ENCODE data around the gene EEF2K. TPM values are rescaled to one million over a fixed set of nuclear protein-coding genes. Genes with fewer than 3 reads are reported as not detected.
A peak's percentile ranks its signal among the peaks of the same experiment; 100 is the strongest.
"Not testable (repeated sequence)": the region's sequence is repeated elsewhere in the genome, so short reads cannot be mapped to it uniquely, and the experiment has no call there.

Gene EEF2K
- total RNA-seq, 1 experiment from 2014 or later = 9.1 TPM

DNA sequence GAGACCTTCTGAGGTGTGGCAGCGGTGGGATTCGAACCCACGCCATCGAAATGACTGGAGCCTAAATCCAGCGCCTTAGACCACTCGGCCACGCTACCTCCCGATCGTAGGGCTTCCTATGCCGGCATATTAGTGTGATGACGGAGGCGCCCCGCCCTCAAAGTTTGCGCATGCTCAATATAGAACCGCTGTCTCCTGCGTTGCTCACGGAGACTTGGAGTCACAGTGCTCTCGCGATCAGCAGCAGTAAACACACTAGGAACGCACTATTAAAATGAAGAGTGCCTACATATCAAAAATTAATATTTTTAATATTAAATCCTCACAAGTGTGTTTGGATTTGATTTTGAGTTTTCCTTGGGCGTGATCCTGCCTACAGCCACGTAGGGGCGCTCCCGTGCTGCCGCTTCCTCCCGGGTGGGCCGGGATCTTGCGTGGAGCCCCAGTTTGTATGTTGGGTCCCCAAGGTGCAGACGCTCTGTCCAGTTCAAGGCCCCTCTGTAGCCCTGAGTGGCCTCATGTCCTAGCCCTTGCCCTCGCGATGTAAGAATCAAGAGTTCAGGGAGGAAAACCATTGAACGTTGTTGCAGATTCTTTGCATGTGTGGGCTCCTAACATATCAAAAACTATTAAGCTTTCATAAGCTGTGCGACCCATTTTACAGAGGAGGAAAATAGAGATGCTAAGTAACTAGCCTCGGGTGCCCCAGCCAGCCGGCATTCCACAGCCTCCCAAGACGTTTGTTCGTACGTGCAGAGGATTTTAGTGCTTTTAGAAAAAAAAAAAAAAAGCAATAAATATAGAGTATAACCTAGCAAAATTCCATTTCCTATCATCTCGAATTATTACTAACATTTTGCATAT, 10.2 kb upstream of the EEF2K start:
- no TSS peak for BruUV-seq (replicated peaks)
- TF ChIP-seq, protein P1, sequence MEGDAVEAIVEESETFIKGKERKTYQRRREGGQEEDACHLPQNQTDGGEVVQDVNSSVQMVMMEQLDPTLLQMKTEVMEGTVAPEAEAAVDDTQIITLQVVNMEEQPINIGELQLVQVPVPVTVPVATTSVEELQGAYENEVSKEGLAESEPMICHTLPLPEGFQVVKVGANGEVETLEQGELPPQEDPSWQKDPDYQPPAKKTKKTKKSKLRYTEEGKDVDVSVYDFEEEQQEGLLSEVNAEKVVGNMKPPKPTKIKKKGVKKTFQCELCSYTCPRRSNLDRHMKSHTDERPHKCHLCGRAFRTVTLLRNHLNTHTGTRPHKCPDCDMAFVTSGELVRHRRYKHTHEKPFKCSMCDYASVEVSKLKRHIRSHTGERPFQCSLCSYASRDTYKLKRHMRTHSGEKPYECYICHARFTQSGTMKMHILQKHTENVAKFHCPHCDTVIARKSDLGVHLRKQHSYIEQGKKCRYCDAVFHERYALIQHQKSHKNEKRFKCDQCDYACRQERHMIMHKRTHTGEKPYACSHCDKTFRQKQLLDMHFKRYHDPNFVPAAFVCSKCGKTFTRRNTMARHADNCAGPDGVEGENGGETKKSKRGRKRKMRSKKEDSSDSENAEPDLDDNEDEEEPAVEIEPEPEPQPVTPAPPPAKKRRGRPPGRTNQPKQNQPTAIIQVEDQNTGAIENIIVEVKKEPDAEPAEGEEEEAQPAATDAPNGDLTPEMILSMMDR (conservative IDR thresholded peaks at IDR 0.05; ENCODE audit: low read depth, low read length) = peak; percentile 84
- no peak for TF ChIP-seq EZH2phosphoT487 (IDR thresholded peaks at IDR 0.05; ENCODE audit: borderline replicate concordance, low read length)
- ChIA-PET CTCF (interaction anchor here (0.7 to 1.8 kb wide), 3 partner anchors 10 to 104 kb away, joined by 5 to 14 read pairs (median 6); partner anchors contain the start of gene EEF2K), POLR2A (ENCODE audit: unreplicated experiment) (no interaction called here)
- Histone ChIP-seq H3K4me2 (ENCODE audit: low read length) (peak overlapping the region; percentile 83), H3K27me3 (ENCODE audit: low read length) (no peaks in the 10 kb centered on the region), H3K4me3 (ENCODE audit: low read length) (peak overlapping the region; percentile 85), H3K36me3 (ENCODE audit: low read depth, low read length) (no peaks in the 10 kb centered on the region), H3K27ac (ENCODE audit: low read length) (no peak overlapping the region), H2AFZ (ENCODE audit: low read length) (peak overlapping the region; percentile 97), H3K9me3 (ENCODE audit: low read length) (no peaks in the 10 kb centered on the region), H4K20me1 (ENCODE audit: low read length) (no peaks in the 10 kb centered on the region), H3K79me2 (ENCODE audit: low read length) (no peaks in the 10 kb centered on the region), H3K9me2 (replicated peaks; ENCODE audit: low read length) (no peaks in the 10 kb centered on the region), H3F3A (ENCODE audit: low read length, unreplicated experiment) (no peaks in the 10 kb centered on the region), H3K4me1 (ENCODE audit: insufficient read depth, low read length) (peaks cover 27% of the 10 kb centered on the region), H3K9ac (ENCODE audit: low read length) (peak overlapping the region; percentile 65)
- ATAC-seq (peak; percentile 16), DNase-seq (peak; percentile 89)
- intact Hi-C loops (cut with micrococcal nuclease) = loop anchor here (1.0 kb wide), 1 partner anchor 101 kb away; the partner anchor contains the start of gene POLR3E

DNA sequence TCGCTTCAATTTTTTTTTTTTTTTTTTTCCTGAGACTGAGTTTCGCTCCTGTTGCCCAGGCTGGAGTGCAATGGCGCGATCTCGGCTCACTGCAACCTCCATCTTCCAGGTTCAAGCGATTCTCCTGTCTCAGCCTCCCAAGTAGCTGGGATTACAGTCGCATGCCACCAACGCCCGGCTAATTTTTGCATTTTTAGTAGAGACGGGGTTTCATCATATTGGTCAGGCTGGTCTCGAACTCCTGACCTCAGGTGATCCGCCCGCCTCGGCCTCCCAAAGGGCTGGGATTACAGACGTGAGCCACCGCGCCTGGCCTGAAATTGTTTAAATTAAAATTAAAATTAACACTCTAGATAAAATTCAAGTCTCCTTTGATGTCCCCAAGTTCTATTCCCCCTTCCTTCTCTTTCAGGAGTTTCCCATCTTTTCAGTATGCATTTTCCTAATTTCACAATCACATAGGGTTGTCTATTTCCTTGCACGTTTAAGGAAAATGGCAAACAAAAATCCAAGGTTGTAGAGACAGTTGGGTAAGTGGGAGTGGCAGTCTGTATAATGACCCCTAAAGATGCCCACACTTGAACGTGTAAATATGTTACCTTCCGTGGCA, 9.4 kb upstream of the EEF2K start:
- Histone ChIP-seq H3K9ac (ENCODE audit: low read length) (peak overlapping the region; percentile 65), H2AFZ (ENCODE audit: low read length) (peak overlapping the region; percentile 97), H3K4me3 (ENCODE audit: low read length) (peak overlapping the region; percentile 85), H3K4me1 (ENCODE audit: insufficient read depth, low read length) (peaks cover 24% of the 10 kb centered on the region), H3K4me2 (ENCODE audit: low read length) (peak overlapping the region; percentile 83)
- H3K27me3 ChIP-seq (ENCODE audit: low read length); H3K9me2 ChIP-seq (replicated peaks; ENCODE audit: low read length); POLR2A ChIA-PET (ENCODE audit: unreplicated experiment); H3K36me3 ChIP-seq (ENCODE audit: low read depth, low read length); H3K27ac ChIP-seq (ENCODE audit: low read length); ATAC-seq; BruUV-seq (replicated peaks); H3K79me2 ChIP-seq (ENCODE audit: low read length); H3F3A ChIP-seq (ENCODE audit: low read length, unreplicated experiment); H4K20me1 ChIP-seq (ENCODE audit: low read length); H3K9me3 ChIP-seq (ENCODE audit: low read length); DNase-seq: not testable (repeated sequence)
- CTCF ChIA-PET = interaction anchor here (0.7 to 1.8 kb wide), 3 partner anchors 10 to 104 kb away, joined by 5 to 14 read pairs (median 6); partner anchors contain the start of gene EEF2K
- intact Hi-C loops (cut with micrococcal nuclease) = loop anchor here (1.0 kb wide), 1 partner anchor 101 kb away; the partner anchor contains the start of gene POLR3E

DNA sequence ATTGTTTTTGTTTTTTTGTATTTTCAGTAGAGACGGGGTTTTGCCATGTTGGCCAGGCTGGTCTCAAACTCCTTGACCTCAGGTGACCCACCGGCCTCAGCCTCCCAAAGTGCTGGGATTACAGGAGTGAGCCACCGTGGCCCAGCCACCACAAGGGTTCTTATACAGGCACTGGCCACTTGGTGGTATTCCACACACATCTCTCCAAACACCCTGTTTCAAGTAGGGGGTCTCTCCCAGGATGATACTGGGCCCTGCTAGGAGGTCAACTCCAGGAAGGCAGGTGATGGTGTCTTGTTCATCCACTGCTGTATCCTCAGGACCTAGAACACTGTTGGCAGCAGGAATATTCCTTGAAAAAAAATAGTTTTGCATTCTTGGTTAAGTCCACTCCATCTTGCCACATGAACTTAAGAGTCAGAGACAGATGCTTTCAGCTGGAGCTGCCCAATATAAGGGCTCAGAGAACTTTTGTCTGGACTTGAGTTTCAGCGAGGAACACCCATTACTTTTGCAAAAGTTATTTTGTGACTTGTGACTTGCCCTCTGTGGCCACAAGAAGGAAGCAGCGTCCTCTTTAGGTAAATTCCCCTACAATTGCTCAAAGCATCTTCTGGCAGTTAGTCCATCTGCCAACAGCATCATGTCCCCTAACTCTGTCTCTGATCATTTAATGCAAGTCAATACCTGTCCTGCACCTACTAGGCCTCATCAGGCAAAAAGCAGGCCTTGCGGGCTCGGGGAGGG, 7.4 kb upstream of the EEF2K start:
- H2AFZ ChIP-seq (ENCODE audit: low read length) = 0 out of 2 replicates have a peak overlapping the region, but pooled peaks have one; percentile 27
- H3K36me3 ChIP-seq (ENCODE audit: low read depth, low read length) = no peaks in the 10 kb centered on the region
- H3K9me3 ChIP-seq (ENCODE audit: low read length) = no peaks in the 10 kb centered on the region
- H3F3A ChIP-seq (ENCODE audit: low read length, unreplicated experiment) = no peaks in the 10 kb centered on the region
- H3K4me3 ChIP-seq (ENCODE audit: low read length) = no peak overlapping the region
- no peaks in the 10 kb centered on the region for H3K9me2 ChIP-seq (replicated peaks; ENCODE audit: low read length)
- no peaks in the 10 kb centered on the region for H4K20me1 ChIP-seq (ENCODE audit: low read length)
- peak overlapping the region; percentile 61 for H3K27ac ChIP-seq (ENCODE audit: low read length)
- H3K4me1 ChIP-seq (ENCODE audit: insufficient read depth, low read length) = peaks cover 13% of the 10 kb centered on the region
- DNase-seq (no peak), ATAC-seq (no peak)
- TF ChIP-seq EZH2phosphoT487 (IDR thresholded peaks at IDR 0.05; ENCODE audit: borderline replicate concordance, low read length) = no peak
- TF ChIP-seq, protein P1 (conservative IDR thresholded peaks at IDR 0.05; ENCODE audit: low read depth, low read length) = no peak
- no peak for TF ChIP-seq EZH2 (IDR thresholded peaks at IDR 0.05; ENCODE audit: low read length, unreplicated experiment)
- peak overlapping the region; percentile 27; the same call in 1 of the 2 replicates for H3K4me2 ChIP-seq (ENCODE audit: low read length)
- no TSS peak for BruUV-seq (replicated peaks)
- ChIA-PET CTCF (no interaction called here), POLR2A (ENCODE audit: unreplicated experiment) (no interaction called here)
- intact Hi-C loops (cut with micrococcal nuclease) = no loop called here
- no peaks in the 10 kb centered on the region for H3K79me2 ChIP-seq (ENCODE audit: low read length)
- H3K27me3 ChIP-seq (ENCODE audit: low read length) = no peaks in the 10 kb centered on the region
- peak overlapping the region; percentile 24; the same call in 1 of the 2 replicates for H3K9ac ChIP-seq (ENCODE audit: low read length)
